Naive B cell (primary cell): ENCODE data around the gene KRT80. TPM values are rescaled to one million over a fixed set of nuclear protein-coding genes. Genes with fewer than 3 reads are reported as not detected.

ENCODE experiments used
- ATAC-seq, 2 donors: fragments of 150-1000 bp; cut with Tn5 transposase; 2 replicates each; pipeline ENCODE4 v1.10.0; 2021; ENCODE audit warnings: low read depth in 2 of 2, mild to moderate bottlenecking in 2 of 2, moderate library complexity in 2 of 2
- DNase-seq: peaks from one replicate; pipeline ENCODE4 v3.0.0; 2022
- H3K27ac Mint-ChIP-seq, 6 donors: one replicate each; pipeline ENCODE4 v1.8.0; 2020 to 2022; ENCODE audit warnings: mild to moderate bottlenecking in 6 of 6, mixed read lengths in 6 of 6, moderate library complexity in 5 of 6, inconsistent platforms in 2 of 6
- H3K27me3 Mint-ChIP-seq, 3 donors: one replicate each; pipeline ENCODE4 v1.8.0; 2021 to 2022; ENCODE audit warnings: mixed read lengths in 3 of 3, mild to moderate bottlenecking in 1 of 3
- H3K36me3 Mint-ChIP-seq, 2 donors: one replicate each; pipeline ENCODE4 v1.8.0; 2020 to 2022; ENCODE audit warnings: mixed read lengths in 2 of 2, inconsistent platforms in 1 of 2, mild to moderate bottlenecking in 1 of 2
- H3K4me1 Mint-ChIP-seq, 3 donors: one replicate each; pipeline ENCODE4 v1.8.0; 2020 to 2022; ENCODE audit warnings: mixed read lengths in 3 of 3, inconsistent platforms in 1 of 3, mild to moderate bottlenecking in 1 of 3, moderate library complexity in 1 of 3
- H3K4me3 Mint-ChIP-seq, 8 donors: one replicate each; pipeline ENCODE4 v1.8.0; 2020 to 2022; ENCODE audit warnings: mild to moderate bottlenecking in 8 of 8, mixed read lengths in 8 of 8, moderate library complexity in 8 of 8, inconsistent platforms in 2 of 8
- H3K9me3 Mint-ChIP-seq, 7 donors: one replicate each; pipeline ENCODE4 v1.8.0; 2020 to 2022; ENCODE audit warnings: mixed read lengths in 7 of 7, mild to moderate bottlenecking in 5 of 7, inconsistent platforms in 2 of 7, moderate library complexity in 1 of 7
- polyA plus RNA-seq, 6 donors: library from polyadenylated mRNA; unstranded; fragments of 300-500 nt; fragmentation: Illumina TruSeq; gene quantifications; one replicate each; pipeline ENCODE4 v1.2.3, GENCODE V29; 2021; ENCODE audit warnings: low read depth in 6 of 6

The KRT80 gene
- polyA plus RNA-seq, 6 donors from 2014 or later = not detected

DNA sequence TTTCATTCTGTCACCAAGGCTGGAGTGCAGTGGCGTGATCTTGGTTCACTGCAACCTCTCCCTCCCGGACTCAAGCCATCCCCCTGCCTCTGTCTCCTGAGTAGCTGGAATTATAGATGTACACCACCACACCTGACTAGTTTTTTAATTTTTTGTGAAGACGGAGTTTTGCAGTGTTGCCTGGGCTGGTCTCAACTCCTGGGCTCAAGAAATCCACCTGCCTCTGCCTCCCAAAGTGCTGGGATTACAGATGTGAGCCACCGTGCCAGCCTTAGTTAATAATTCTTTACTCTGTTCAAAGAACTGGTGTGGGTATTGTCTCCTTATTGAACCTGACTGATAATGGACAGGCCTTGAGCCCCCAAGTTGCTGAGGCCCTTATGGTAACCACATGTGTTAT is 30.9 kb upstream of the KRT80 start:
- H3K36me3 Mint-ChIP-seq = no peaks in the 10 kb centered on the region
- no peaks in the 10 kb centered on the region for H3K4me1 Mint-ChIP-seq
- no peaks in the 10 kb centered on the region for H3K9me3 Mint-ChIP-seq
- no peak overlapping the region for H3K27ac Mint-ChIP-seq
- no peak overlapping the region for H3K4me3 Mint-ChIP-seq
- peaks cover 38 to 43% (median 41%) of the 10 kb centered on the region in 3 donors for H3K27me3 Mint-ChIP-seq
- no peak for DNase-seq
- ATAC-seq = no peak

- DNase-seq (no peak), ATAC-seq (no peak)
- Mint-ChIP-seq H3K27me3 (peaks cover 38 to 43% (median 41%) of the 10 kb centered on the region in 3 donors), H3K36me3 (no peaks in the 10 kb centered on the region), H3K4me3 (no peak overlapping the region), H3K27ac (no peak overlapping the region), H3K4me1 (no peaks in the 10 kb centered on the region), H3K9me3 (no peaks in the 10 kb centered on the region)
Measured at GRCh38 chr12:52221912-52222457, 30.2 kb upstream of the KRT80 start.

DNA sequence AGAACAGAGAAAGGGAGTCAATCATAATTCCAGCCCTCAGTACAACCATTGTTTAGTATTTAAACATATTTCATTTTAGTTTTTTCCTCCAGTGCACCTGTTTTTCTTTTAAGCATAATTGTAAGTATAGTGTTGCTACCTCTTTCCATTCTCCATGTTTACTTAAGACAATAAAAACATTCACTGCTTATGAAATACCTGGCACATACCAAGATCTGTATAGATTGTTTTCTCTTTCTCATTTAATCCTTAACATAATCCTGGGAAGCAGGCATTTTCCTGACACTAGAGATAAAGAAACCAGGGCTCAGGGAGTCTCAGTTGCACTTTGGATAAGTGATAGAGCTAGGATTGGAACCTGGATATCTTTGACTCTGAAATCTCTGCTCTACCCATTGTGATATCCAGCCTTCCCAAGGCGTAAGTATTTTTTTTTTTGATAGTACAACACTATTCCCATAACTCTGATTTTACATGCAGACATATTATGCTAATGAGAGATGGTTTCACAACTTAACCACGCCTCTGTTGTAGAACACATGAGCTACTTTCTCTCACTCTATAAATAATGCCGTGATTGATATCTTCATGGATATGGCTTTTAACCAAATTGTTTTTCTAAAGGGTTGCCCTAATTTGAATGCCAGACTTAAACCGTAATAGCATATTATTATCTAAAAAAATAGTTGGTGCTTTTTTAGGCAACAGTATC is 29.4 kb upstream of the KRT80 start:
- no peak overlapping the region for H3K4me3 Mint-ChIP-seq
- no peak for ATAC-seq

GRCh38 chr12:52220477-52220876 is 28.7 kb upstream of the KRT80 start:
- Mint-ChIP-seq H3K36me3 (no peaks in the 10 kb centered on the region), H3K4me3 (no peak overlapping the region), H3K27ac (no peak overlapping the region), H3K9me3 (no peaks in the 10 kb centered on the region), H3K27me3 (peaks cover 43 to 52% (median 44%) of the 10 kb centered on the region in 3 donors), H3K4me1 (no peaks in the 10 kb centered on the region)
- ATAC-seq = no peak
- no peak for DNase-seq

More for the DNA sequence above, 29.4 kb upstream of the KRT80 start:
- Mint-ChIP-seq H3K4me1 (no peaks in the 10 kb centered on the region), H3K36me3 (no peaks in the 10 kb centered on the region), H3K27me3 (peaks cover 43 to 44% (median 44%) of the 10 kb centered on the region in 3 donors), H3K27ac (no peak overlapping the region), H3K9me3 (no peaks in the 10 kb centered on the region)
- no peak for DNase-seq

DNA sequence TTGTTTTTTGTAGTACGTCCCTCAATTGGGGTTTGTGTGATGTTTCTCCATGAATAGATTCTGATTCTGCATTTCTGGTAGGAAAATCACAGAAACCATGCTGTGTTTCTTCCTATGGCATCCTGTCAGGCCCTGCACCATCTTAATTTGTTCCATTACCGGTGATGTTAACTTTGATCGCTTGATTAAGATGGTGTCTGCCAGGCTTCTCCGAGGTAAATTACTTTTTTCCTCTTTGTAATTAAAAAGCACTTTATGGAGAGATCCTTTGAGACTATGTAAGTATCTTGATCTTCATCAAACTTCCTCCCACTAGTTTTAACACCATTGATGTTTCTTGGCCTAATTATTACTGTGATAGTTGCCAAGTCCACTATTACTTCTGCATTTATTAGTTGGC is 26.2 kb upstream of the KRT80 start:
- peaks cover 0 to 2% (median 0%) of the 10 kb centered on the region in 3 donors for H3K4me1 Mint-ChIP-seq
- no peak overlapping the region for H3K4me3 Mint-ChIP-seq
- H3K9me3 Mint-ChIP-seq = no peaks in the 10 kb centered on the region
- no peak overlapping the region for H3K27ac Mint-ChIP-seq
- no peaks in the 10 kb centered on the region for H3K36me3 Mint-ChIP-seq
- DNase-seq = no peak
- ATAC-seq = no peak
- H3K27me3 Mint-ChIP-seq = peaks cover 33 to 58% (median 45%) of the 10 kb centered on the region in 3 donors

DNA sequence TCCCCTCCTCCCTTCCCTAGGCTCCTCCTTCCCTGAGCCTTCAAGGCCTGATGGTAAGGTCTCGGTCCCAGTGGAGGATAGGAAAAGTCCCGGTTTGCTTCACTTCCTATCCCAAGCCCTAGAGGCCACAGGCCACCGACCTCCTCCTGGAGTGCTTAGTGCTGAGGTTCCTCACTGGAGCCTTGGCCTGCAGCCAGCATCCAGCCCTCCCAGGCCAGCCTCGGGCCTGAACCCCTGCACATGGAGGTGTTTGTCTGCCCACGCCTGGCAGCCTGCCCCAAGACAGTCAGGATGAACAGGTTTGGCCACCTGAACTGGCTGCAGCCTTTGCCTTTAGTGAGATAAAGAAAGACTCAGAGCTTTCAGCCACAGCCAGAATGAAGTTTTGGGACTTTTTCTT is 25.4 kb upstream of the KRT80 start:
- H3K4me3 Mint-ChIP-seq = no peak overlapping the region
- ATAC-seq (no peak), DNase-seq (no peak)
- peaks cover 33 to 53% (median 43%) of the 10 kb centered on the region in 3 donors for H3K27me3 Mint-ChIP-seq
- no peaks in the 10 kb centered on the region for H3K36me3 Mint-ChIP-seq
- H3K27ac Mint-ChIP-seq = no peak overlapping the region
- peaks cover 0 to 2% (median 0%) of the 10 kb centered on the region in 3 donors for H3K4me1 Mint-ChIP-seq
- no peaks in the 10 kb centered on the region for H3K9me3 Mint-ChIP-seq

- Mint-ChIP-seq H3K27ac (no peak overlapping the region), H3K4me3 (no peak overlapping the region), H3K27me3 (peaks cover 33 to 49% (median 40%) of the 10 kb centered on the region in 3 donors), H3K4me1 (peaks cover 0 to 2% (median 0%) of the 10 kb centered on the region in 3 donors), H3K9me3 (no peaks in the 10 kb centered on the region), H3K36me3 (no peaks in the 10 kb centered on the region)
- DNase-seq (no peak), ATAC-seq (no peak)
Measured at GRCh38 chr12:52216807-52217206, 25.0 kb upstream of the KRT80 start.

- Mint-ChIP-seq H3K36me3 (no peaks in the 10 kb centered on the region), H3K4me3 (no peak overlapping the region), H3K27ac (peak overlapping the region in 1 of 6 donors; percentile 71), H3K4me1 (peaks cover 0 to 2% (median 0%) of the 10 kb centered on the region in 3 donors), H3K27me3 (peaks cover 33 to 48% (median 41%) of the 10 kb centered on the region in 3 donors), H3K9me3 (no peaks in the 10 kb centered on the region)
- ATAC-seq = no peak
- DNase-seq = no peak
Measured at GRCh38 chr12:52216100-52216499, 24.3 kb upstream of the KRT80 start.

DNA sequence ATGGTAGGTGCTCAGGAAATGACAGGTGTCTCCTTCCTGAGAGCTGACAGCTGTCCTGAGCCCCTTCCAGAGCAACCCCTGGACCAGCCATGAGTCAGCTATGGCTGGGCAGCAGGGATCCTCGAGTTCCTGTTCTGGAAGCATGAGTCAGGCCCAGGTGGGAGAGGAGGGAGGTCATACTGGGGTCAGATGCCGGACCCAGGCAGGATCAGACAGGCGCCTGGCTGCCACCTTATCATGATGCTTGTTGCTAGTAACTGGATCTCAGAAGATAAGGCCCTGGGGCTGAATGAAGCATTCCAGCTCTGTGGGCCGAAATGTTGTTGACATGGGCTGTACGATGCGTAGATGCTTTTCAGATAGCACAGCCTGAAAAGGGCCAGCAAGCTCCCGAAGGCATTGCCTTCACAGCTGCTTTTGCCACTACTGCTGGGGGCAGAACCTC is 23.8 kb upstream of the KRT80 start:
- H3K27ac Mint-ChIP-seq = no peak overlapping the region
- ATAC-seq = no peak
- H3K9me3 Mint-ChIP-seq = no peaks in the 10 kb centered on the region
- no peak overlapping the region for H3K4me3 Mint-ChIP-seq
- H3K27me3 Mint-ChIP-seq = peaks cover 29 to 46% (median 39%) of the 10 kb centered on the region in 3 donors
- H3K4me1 Mint-ChIP-seq = peaks cover 0 to 2% (median 0%) of the 10 kb centered on the region in 3 donors
- DNase-seq = no peak
- H3K36me3 Mint-ChIP-seq = no peaks in the 10 kb centered on the region

DNA sequence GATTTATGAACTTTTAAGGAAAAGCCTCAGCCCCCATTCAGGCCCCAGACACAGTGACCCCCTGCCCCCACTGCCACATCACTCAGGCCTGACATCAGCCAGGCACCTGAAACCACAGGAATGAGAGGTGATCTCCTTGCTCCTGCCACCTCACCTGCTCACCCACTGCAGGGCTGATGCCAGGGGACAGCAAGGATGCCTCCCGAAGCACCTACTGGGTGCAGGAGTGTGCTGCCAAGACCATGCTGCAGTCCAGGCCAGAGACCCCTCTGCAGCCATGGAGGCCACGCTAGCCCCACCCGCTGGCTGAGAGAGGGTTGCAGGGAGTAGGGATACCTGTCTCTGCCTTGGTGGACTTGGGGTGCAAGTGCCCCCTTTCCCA is 22.6 kb upstream of the KRT80 start:
- H3K4me1 Mint-ChIP-seq = peaks cover 0 to 2% (median 0%) of the 10 kb centered on the region in 3 donors
- ATAC-seq = no peak

GRCh38 chr12:52213564-52214420 is 22.0 kb upstream of the KRT80 start:
- peak; percentile 7 for DNase-seq
- Mint-ChIP-seq H3K36me3 (no peaks in the 10 kb centered on the region), H3K27me3 (peaks cover 23 to 42% (median 34%) of the 10 kb centered on the region in 3 donors), H3K4me3 (no peak overlapping the region), H3K9me3 (no peaks in the 10 kb centered on the region), H3K4me1 (peaks cover 0 to 2% (median 0%) of the 10 kb centered on the region in 3 donors), H3K27ac (peak overlapping the region in 1 of 6 donors; percentile 15)
- no peak for ATAC-seq

More for the DNA sequence above, 22.6 kb upstream of the KRT80 start:
- Mint-ChIP-seq H3K36me3 (no peaks in the 10 kb centered on the region), H3K9me3 (no peaks in the 10 kb centered on the region), H3K27me3 (peaks cover 29 to 39% (median 34%) of the 10 kb centered on the region in 3 donors), H3K27ac (no peak overlapping the region), H3K4me3 (no peak overlapping the region)
- no peak for DNase-seq

DNA sequence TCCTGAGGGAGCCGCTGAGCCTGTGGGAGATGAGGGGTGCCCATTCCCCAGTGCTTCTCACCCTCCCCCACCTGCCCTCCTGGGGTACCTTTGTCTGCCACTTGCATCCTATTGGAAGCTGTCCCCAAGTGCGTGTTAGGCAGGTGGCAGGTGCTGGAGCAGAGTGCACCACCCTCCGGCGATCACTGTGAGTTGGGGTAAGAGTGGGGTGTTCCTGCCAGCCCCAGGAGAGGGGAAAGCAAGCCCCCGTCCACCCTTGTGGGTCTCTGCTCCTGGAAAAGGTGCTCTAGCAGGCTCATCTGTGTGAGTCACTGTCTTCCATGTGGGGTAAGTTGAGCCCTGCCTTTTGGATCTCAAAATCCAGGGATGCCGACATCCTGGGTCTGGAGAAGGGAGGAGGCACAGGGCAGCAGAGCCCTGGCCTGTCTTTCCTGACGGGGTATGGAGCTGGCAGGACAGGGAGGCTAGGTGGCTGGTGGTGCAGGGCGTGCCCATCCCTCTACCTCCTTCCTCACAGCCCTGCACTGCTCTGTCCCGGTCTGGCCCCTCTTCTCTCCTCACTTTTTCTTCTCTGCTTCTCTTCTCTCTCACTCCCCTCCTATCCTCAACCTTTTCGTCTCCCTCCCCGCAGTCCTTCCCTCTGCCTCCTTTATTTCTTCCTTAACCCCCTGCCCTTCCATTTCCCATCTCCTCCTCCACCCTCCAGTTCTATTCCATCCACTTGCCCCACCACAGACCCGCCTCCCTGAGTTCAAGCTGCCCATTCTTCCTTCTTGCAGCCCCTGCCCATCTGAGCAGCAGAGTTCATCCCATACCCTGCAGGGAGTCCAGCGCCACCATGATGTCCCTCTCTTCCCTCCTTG is 21.1 kb upstream of the KRT80 start:
- H3K36me3 Mint-ChIP-seq = no peaks in the 10 kb centered on the region
- no peak overlapping the region for H3K27ac Mint-ChIP-seq
- no peak overlapping the region for H3K4me3 Mint-ChIP-seq
- ATAC-seq = no peak
- no peaks in the 10 kb centered on the region for H3K9me3 Mint-ChIP-seq
- H3K27me3 Mint-ChIP-seq = peaks cover 27 to 48% (median 34%) of the 10 kb centered on the region in 3 donors
- DNase-seq = no peak
- peaks cover 0 to 2% (median 0%) of the 10 kb centered on the region in 3 donors for H3K4me1 Mint-ChIP-seq
